GM23338 (cell line): ENCODE results near the gene HOTAIR. TPM values are rescaled to one million over a fixed set of nuclear protein-coding genes. Genes with fewer than 3 reads are reported as not detected.
A peak's percentile ranks its signal among the peaks of the same experiment; 100 is the strongest.

ENCODE experiments used
- ATAC-seq: fragments of 200-7000 bp; cut with Tn5 transposase; 3 replicates; pipeline ENCODE4 v1.9.1; 2020
- DNase-seq: peaks from one replicate; pipeline ENCODE4 v3.0.0-alpha.2; 2015; ENCODE audit warnings: low spot score
- H2AFZ ChIP-seq: fragments of 200-600 bp; sonication (generic); 2 replicates; pipeline ENCODE4 v1.8.0; 2016; ENCODE audit warnings: antibody characterized with exemption, mild to moderate bottlenecking, moderate library complexity
- H3F3A ChIP-seq: fragments of 200-600 bp; sonication (generic); replicated peaks from 2 replicates; pipeline ENCODE4 v1.8.0; 2017; ENCODE audit warnings: antibody characterized with exemption, mixed run types, low read depth
- H3K27ac ChIP-seq: fragments of 200-600 bp; sonication (generic); 2 replicates; pipeline ENCODE4 v1.6.1; 2016; ENCODE audit warnings: low read depth
- H3K27me3 ChIP-seq: fragments of 200-600 bp; sonication (generic); 2 replicates; pipeline ENCODE4 v1.8.0; 2016; ENCODE audit warnings: mild to moderate bottlenecking, mixed run types, moderate library complexity; ENCODE audit not compliant: insufficient read depth
- H3K36me3 ChIP-seq: fragments of 200-600 bp; sonication (generic); 2 replicates; pipeline ENCODE4 v1.8.0; 2016; ENCODE audit warnings: mild to moderate bottlenecking; ENCODE audit not compliant: insufficient read depth
- H3K4me1 ChIP-seq: fragments of 200-600 bp; sonication (generic); 2 replicates; pipeline ENCODE4 v1.8.0; 2016; ENCODE audit warnings: mild to moderate bottlenecking, moderate library complexity; ENCODE audit not compliant: insufficient read depth
- H3K4me2 ChIP-seq: fragments of 200-600 bp; sonication (generic); 2 replicates; pipeline ENCODE4 v1.7.1; 2017; ENCODE audit warnings: mixed run types
- H3K4me3 ChIP-seq: fragments of 200-600 bp; sonication (generic); 2 replicates; pipeline ENCODE4 v1.6.1; 2016; ENCODE audit warnings: mixed run types
- H3K79me2 ChIP-seq: fragments of 200-600 bp; sonication (generic); replicated peaks from 2 replicates; pipeline ENCODE4 v1.8.0; 2017; ENCODE audit warnings: mild to moderate bottlenecking; ENCODE audit not compliant: insufficient read depth
- H3K9me2 ChIP-seq: fragments of 200-600 bp; sonication (generic); 2 replicates; pipeline ENCODE4 v1.8.0; 2017; ENCODE audit not compliant: insufficient read depth
- H4K20me1 ChIP-seq: fragments of 200-600 bp; sonication (generic); replicated peaks from 2 replicates; pipeline ENCODE4 v1.8.0; 2017; ENCODE audit warnings: mild to moderate bottlenecking; ENCODE audit not compliant: insufficient read depth
- H3K27ac Mint-ChIP-seq: 2 replicates; pipeline ENCODE4 v1.8.0; 2020; ENCODE audit warnings: inconsistent platforms, mild to moderate bottlenecking, moderate library complexity, mixed read lengths
- H3K27me3 Mint-ChIP-seq: 3 replicates; pipeline ENCODE4 v1.8.0; 2022; ENCODE audit warnings: low read depth, mild to moderate bottlenecking, moderate library complexity, mixed read lengths, inconsistent platforms; ENCODE audit not compliant: insufficient read depth, poor library complexity
- H3K36me3 Mint-ChIP-seq: 3 replicates; pipeline ENCODE4 v1.8.0; 2021; ENCODE audit warnings: low read depth, mild to moderate bottlenecking, inconsistent platforms, moderate library complexity, mixed read lengths
- H3K4me1 Mint-ChIP-seq: 3 replicates; pipeline ENCODE4 v1.8.0; 2020; ENCODE audit warnings: mild to moderate bottlenecking, inconsistent platforms, mixed read lengths
- H3K4me3 Mint-ChIP-seq: 3 replicates; pipeline ENCODE4 v1.8.0; 2021; ENCODE audit warnings: moderate library complexity, mild to moderate bottlenecking, inconsistent platforms, mixed read lengths
- H3K9me3 Mint-ChIP-seq: 3 replicates; pipeline ENCODE4 v1.8.0; 2020; ENCODE audit warnings: moderate library complexity, mild to moderate bottlenecking, inconsistent platforms, mixed read lengths
- CTCF ChIP-seq, 2 experiments: fragments of 200-600 bp in 1 of 2; sonication (generic) in 1 of 2; conservative IDR thresholded peaks; 2 replicates each; pipeline versions ENCODE4 v1.5.1 to v1.6.1; 2016 to 2017; ENCODE audit warnings: antibody characterized with exemption in 2 of 2, low read depth in 2 of 2, mild to moderate bottlenecking in 2 of 2, moderate library complexity in 1 of 2
- EZH2 ChIP-seq: fragments of 200-600 bp; sonication (generic); IDR thresholded peaks from one replicate; pipeline ENCODE4 v1.8.0; 2017; ENCODE audit warnings: antibody characterized with exemption, mild to moderate bottlenecking, low read depth; ENCODE audit not compliant: unreplicated experiment
- EZH2phosphoT487 ChIP-seq: fragments of 200-600 bp; sonication (generic); IDR thresholded peaks from one replicate; pipeline ENCODE4 v1.8.1; 2018; ENCODE audit warnings: antibody characterized with exemption; ENCODE audit not compliant: unreplicated experiment
- ZNF331 ChIP-seq: fragments of 250-450 bp; sonication (Bioruptor Pico); IDR thresholded peaks from 2 replicates; pipeline ENCODE4 v1.5.0; 2020; ENCODE audit warnings: low read depth, mild to moderate bottlenecking, moderate library complexity
- polyA plus RNA-seq: library from polyadenylated mRNA; unstranded; fragments of >200 nt; fragmentation: Nextera tagmentation; extraction: Ambion mirVana; gene quantifications from 2 replicates; pipeline ENCODE4 v1.2.1, GENCODE V29; 2016
- total RNA-seq: library from RNA; depleted of rRNA; stranded (reverse); fragments of >200 nt; shearing (Covaris generic); gene quantifications from 2 replicates; pipeline ENCODE4 v1.2.3, GENCODE V29; 2014

The HOTAIR gene
- total and polyA plus RNA-seq, 2 experiments from 2014 or later: not detected

- H4K20me1 ChIP-seq: peaks cover 26% of the 10 kb centered on the region
- H3K36me3 ChIP-seq: no peaks in the 10 kb centered on the region
- ATAC-seq: no peak
- no peaks in the 10 kb centered on the region for H3K9me2 ChIP-seq
- H3K4me1 ChIP-seq: peaks cover 66% of the 10 kb centered on the region
- DNase-seq: no peak
- Mint-ChIP-seq H3K4me1 (peaks cover 37% of the 10 kb centered on the region), H3K27ac (no peak overlapping the region), H3K4me3 (no peak overlapping the region; the same call in 2 of the 3 replicates), H3K27me3 (peaks cover 98% of the 10 kb centered on the region), H3K9me3 (no peaks in the 10 kb centered on the region), H3K36me3 (no peaks in the 10 kb centered on the region)
- H3K27ac ChIP-seq: no peak overlapping the region
- H3K79me2 ChIP-seq: no peaks in the 10 kb centered on the region
- H2AFZ ChIP-seq: no peak overlapping the region
- H3K4me3 ChIP-seq: no peak overlapping the region
- no peak for TF ChIP-seq ZNF331
- TF ChIP-seq EZH2: peak; percentile 79
- TF ChIP-seq EZH2phosphoT487: peak; percentile 50
- peaks cover 35% of the 10 kb centered on the region for H3F3A ChIP-seq
- peak overlapping the region; percentile 43; the same call in 1 of the 2 replicates for H3K4me2 ChIP-seq
- H3K27me3 ChIP-seq: peaks cover 100% of the 10 kb centered on the region
Observed at GRCh38 chr12:54015018-54015931, 40.5 kb upstream of the HOTAIR start.

- peaks cover 27% of the 10 kb centered on the region for H3F3A ChIP-seq
- no peaks in the 10 kb centered on the region for H3K9me3 Mint-ChIP-seq
Observed at GRCh38 chr12:54014377-54015017, 39.7 kb upstream of the HOTAIR start.

More at GRCh38 chr12:54014377-54015017, 39.7 kb upstream of the HOTAIR start:
- no peak overlapping the region for H3K4me3 Mint-ChIP-seq
- peaks cover 62% of the 10 kb centered on the region for H3K4me1 ChIP-seq
- no peak for ATAC-seq
- no peak overlapping the region for H3K4me3 ChIP-seq
- peak overlapping the region; percentile 43; the same call in 1 of the 2 replicates for H3K4me2 ChIP-seq
- DNase-seq: no peak
- H3K27ac Mint-ChIP-seq: no peak overlapping the region
- peaks cover 98% of the 10 kb centered on the region for H3K27me3 Mint-ChIP-seq
- H3K4me1 Mint-ChIP-seq: peaks cover 37% of the 10 kb centered on the region
- H3K36me3 Mint-ChIP-seq: no peaks in the 10 kb centered on the region
- peaks cover 100% of the 10 kb centered on the region for H3K27me3 ChIP-seq
- H2AFZ ChIP-seq: no peak overlapping the region
- H3K79me2 ChIP-seq: no peaks in the 10 kb centered on the region
- H4K20me1 ChIP-seq: peaks cover 20% of the 10 kb centered on the region
- no peaks in the 10 kb centered on the region for H3K36me3 ChIP-seq
- no peak overlapping the region for H3K27ac ChIP-seq
- no peaks in the 10 kb centered on the region for H3K9me2 ChIP-seq
- TF ChIP-seq EZH2: peak; percentile 90
- TF ChIP-seq CTCF (conservative IDR thresholded peaks at IDR 0.05; ENCODE audit: low read depth in 2 of 2): no peak
- peak; percentile 96 for TF ChIP-seq EZH2phosphoT487
